OCI-LY1 (cell line): ENCODE results near the gene BHMT2.

Source experiments
- EZH2 ChIP-seq: fragments of 200-600 bp; sonication (generic), shearing (Covaris generic); IDR thresholded peaks from 2 replicates; pipeline ENCODE4 v1.8.0; 2017; ENCODE audit warnings: borderline replicate concordance, mixed run types, mild to moderate bottlenecking, antibody characterized with exemption, low read length, moderate library complexity, mixed read lengths
- TF ChIP-seq, protein P1 (sequence below): fragments of 200-600 bp; sonication (generic), shearing (Covaris generic); IDR thresholded peaks from 2 replicates; pipeline ENCODE4 v1.5.1; 2017; ENCODE audit warnings: mild to moderate bottlenecking, antibody characterized with exemption, low read length, moderate library complexity, mixed read lengths

DNA sequence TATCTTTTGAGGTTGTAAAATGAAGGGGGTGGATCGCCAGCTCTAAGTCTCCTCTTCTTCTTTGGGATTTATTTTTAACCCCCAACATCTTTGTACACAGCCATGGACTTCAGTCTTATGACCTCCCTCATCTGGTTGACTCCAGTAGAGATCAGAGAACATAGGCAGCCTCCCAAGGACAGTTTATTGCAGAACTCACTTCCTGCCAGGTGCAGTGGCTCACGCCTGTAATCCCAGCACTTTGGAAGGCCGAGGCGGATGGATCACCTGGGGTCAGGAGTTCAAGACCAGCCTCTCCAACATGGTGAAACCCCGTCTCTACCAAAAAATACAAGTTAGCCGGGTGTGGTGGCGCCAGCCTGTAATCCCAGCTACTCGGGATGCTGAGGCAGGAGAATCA, 39.2 kb downstream of the BHMT2 start:
- TF ChIP-seq, protein P1, sequence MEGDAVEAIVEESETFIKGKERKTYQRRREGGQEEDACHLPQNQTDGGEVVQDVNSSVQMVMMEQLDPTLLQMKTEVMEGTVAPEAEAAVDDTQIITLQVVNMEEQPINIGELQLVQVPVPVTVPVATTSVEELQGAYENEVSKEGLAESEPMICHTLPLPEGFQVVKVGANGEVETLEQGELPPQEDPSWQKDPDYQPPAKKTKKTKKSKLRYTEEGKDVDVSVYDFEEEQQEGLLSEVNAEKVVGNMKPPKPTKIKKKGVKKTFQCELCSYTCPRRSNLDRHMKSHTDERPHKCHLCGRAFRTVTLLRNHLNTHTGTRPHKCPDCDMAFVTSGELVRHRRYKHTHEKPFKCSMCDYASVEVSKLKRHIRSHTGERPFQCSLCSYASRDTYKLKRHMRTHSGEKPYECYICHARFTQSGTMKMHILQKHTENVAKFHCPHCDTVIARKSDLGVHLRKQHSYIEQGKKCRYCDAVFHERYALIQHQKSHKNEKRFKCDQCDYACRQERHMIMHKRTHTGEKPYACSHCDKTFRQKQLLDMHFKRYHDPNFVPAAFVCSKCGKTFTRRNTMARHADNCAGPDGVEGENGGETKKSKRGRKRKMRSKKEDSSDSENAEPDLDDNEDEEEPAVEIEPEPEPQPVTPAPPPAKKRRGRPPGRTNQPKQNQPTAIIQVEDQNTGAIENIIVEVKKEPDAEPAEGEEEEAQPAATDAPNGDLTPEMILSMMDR, result no peak
- no peak for TF ChIP-seq EZH2
